DOHH2 (cell line): Measurements from ENCODE around the gene PITPNC1.

Experiments used
- H3F3A ChIP-seq: fragments of 200-600 bp; sonication (generic), shearing (Covaris generic); 2 replicates; pipeline ENCODE4 v1.6.0; 2016; ENCODE audit warnings: antibody characterized with exemption, mild to moderate bottlenecking; ENCODE audit not compliant: control insufficient read depth, insufficient read depth
- H3K27ac ChIP-seq: fragments of 200-600 bp; sonication (generic); 2 replicates; pipeline ENCODE4 v1.5.1; 2014; ENCODE audit warnings: low read depth, mild to moderate bottlenecking, low read length, moderate library complexity
- H3K27me3 ChIP-seq: fragments of 200-600 bp; sonication (generic); 2 replicates; pipeline ENCODE4 v1.6.1; 2014; ENCODE audit warnings: mild to moderate bottlenecking, low read length, mixed read lengths; ENCODE audit not compliant: control insufficient read depth
- H3K36me3 ChIP-seq: fragments of 200-600 bp; sonication (generic); 2 replicates; pipeline ENCODE4 v1.6.1; 2014; ENCODE audit warnings: mild to moderate bottlenecking, low read length, moderate library complexity, mixed read lengths; ENCODE audit not compliant: control insufficient read depth
- H3K4me1 ChIP-seq: fragments of 200-600 bp; sonication (generic); 2 replicates; pipeline ENCODE4 v1.6.1; 2014; ENCODE audit warnings: mild to moderate bottlenecking, low read length, mixed read lengths; ENCODE audit not compliant: control insufficient read depth
- H3K4me2 ChIP-seq: fragments of 200-600 bp; sonication (generic); 2 replicates; pipeline ENCODE4 v1.6.0; 2014; ENCODE audit warnings: mild to moderate bottlenecking, low read length, moderate library complexity
- H3K4me3 ChIP-seq: fragments of 200-600 bp; sonication (generic); 2 replicates; pipeline ENCODE4 v1.5.1; 2014; ENCODE audit warnings: mild to moderate bottlenecking, low read length, mixed read lengths
- H3K79me2 ChIP-seq: fragments of 200-600 bp; sonication (generic); 2 replicates; pipeline ENCODE4 v1.6.1; 2014; ENCODE audit warnings: mild to moderate bottlenecking, low read length, mixed read lengths; ENCODE audit not compliant: control insufficient read depth
- H3K9me2 ChIP-seq: fragments of 200-600 bp; sonication (generic); replicated peaks from 2 replicates; pipeline ENCODE4 v1.6.1; 2014; ENCODE audit warnings: mild to moderate bottlenecking, low read length, mixed read lengths; ENCODE audit not compliant: control insufficient read depth
- H3K9me3 ChIP-seq: fragments of 200-600 bp; sonication (generic); 2 replicates; pipeline ENCODE4 v1.6.1; 2014; ENCODE audit warnings: antibody characterized with exemption, low read length, mixed read lengths; ENCODE audit not compliant: control insufficient read depth, insufficient read depth
- H4K20me1 ChIP-seq: fragments of 200-600 bp; sonication (generic); 2 replicates; pipeline ENCODE4 v1.6.0; 2014; ENCODE audit warnings: low read depth, mild to moderate bottlenecking, antibody characterized with exemption, low read length, moderate library complexity; ENCODE audit not compliant: control insufficient read depth, insufficient read depth
- CTCF ChIP-seq: fragments of 200-600 bp; sonication (generic); IDR thresholded peaks from one replicate; pipeline ENCODE4 v1.5.1; 2014; ENCODE audit warnings: antibody characterized with exemption, mild to moderate bottlenecking, low read depth, low read length; ENCODE audit not compliant: poor library complexity, severe bottlenecking
- EZH2phosphoT487 ChIP-seq: fragments of 200-600 bp; sonication (generic); IDR thresholded peaks from 2 replicates; pipeline ENCODE4 v1.6.1; 2017; ENCODE audit warnings: borderline replicate concordance, mild to moderate bottlenecking, antibody characterized with exemption, low read length, moderate library complexity, mixed read lengths

PITPNC1 gene

GRCh38 chr17:67548693-67549092 is 171.6 kb downstream of the PITPNC1 start:
- H3K4me3 ChIP-seq = no peak overlapping the region
- H3K9me3 ChIP-seq = no peaks in the 10 kb centered on the region
- no peaks in the 10 kb centered on the region for H4K20me1 ChIP-seq
- H3K36me3 ChIP-seq = no peaks in the 10 kb centered on the region
- no peaks in the 10 kb centered on the region for H3F3A ChIP-seq
- no peaks in the 10 kb centered on the region for H3K79me2 ChIP-seq
- peaks cover 9% of the 10 kb centered on the region for H3K4me1 ChIP-seq
- no peak overlapping the region for H3K27ac ChIP-seq
- no peak overlapping the region for H3K4me2 ChIP-seq
- H3K27me3 ChIP-seq = no peaks in the 10 kb centered on the region
- TF ChIP-seq EZH2phosphoT487 = no peak
- TF ChIP-seq CTCF = no peak
- H3K9me2 ChIP-seq = no peaks in the 10 kb centered on the region

- Histone ChIP-seq H3K4me3 (no peak overlapping the region), H3K4me2 (no peak overlapping the region), H3K27ac (no peak overlapping the region)
These were observed 172.7 kb downstream of the PITPNC1 start for GRCh38 chr17:67549820-67550219.

GRCh38 chr17:67554634-67555033 is 177.6 kb downstream of the PITPNC1 start:
- no peaks in the 10 kb centered on the region for H3K27me3 ChIP-seq
- no peaks in the 10 kb centered on the region for H3K79me2 ChIP-seq
- no peaks in the 10 kb centered on the region for H3F3A ChIP-seq
- H3K4me1 ChIP-seq = no peaks in the 10 kb centered on the region
- no peak overlapping the region for H3K4me3 ChIP-seq
- H4K20me1 ChIP-seq = no peaks in the 10 kb centered on the region
- no peaks in the 10 kb centered on the region for H3K9me3 ChIP-seq
- no peaks in the 10 kb centered on the region for H3K36me3 ChIP-seq
- H3K27ac ChIP-seq = no peak overlapping the region
- TF ChIP-seq CTCF (no peak), EZH2phosphoT487 (no peak)
- H3K9me2 ChIP-seq = no peaks in the 10 kb centered on the region
- H3K4me2 ChIP-seq = no peak overlapping the region

More at GRCh38 chr17:67549820-67550219, 172.7 kb downstream of the PITPNC1 start:
- H3K9me2 ChIP-seq = no peaks in the 10 kb centered on the region
- H3K4me1 ChIP-seq = peaks cover 9% of the 10 kb centered on the region
- H3K27me3 ChIP-seq = no peaks in the 10 kb centered on the region
- H3K79me2 ChIP-seq = no peaks in the 10 kb centered on the region
- TF ChIP-seq EZH2phosphoT487 (no peak), CTCF (no peak)
- H3K9me3 ChIP-seq = no peaks in the 10 kb centered on the region
- no peaks in the 10 kb centered on the region for H4K20me1 ChIP-seq
- no peaks in the 10 kb centered on the region for H3K36me3 ChIP-seq
- H3F3A ChIP-seq = no peaks in the 10 kb centered on the region

GRCh38 chr17:67555855-67556254 is 178.8 kb downstream of the PITPNC1 start:
- no peaks in the 10 kb centered on the region for H4K20me1 ChIP-seq
- no peak overlapping the region for H3K27ac ChIP-seq
- H3K4me1 ChIP-seq = no peaks in the 10 kb centered on the region
- H3K9me3 ChIP-seq = no peaks in the 10 kb centered on the region
- no peaks in the 10 kb centered on the region for H3K27me3 ChIP-seq
- no peak overlapping the region for H3K4me2 ChIP-seq
- H3K36me3 ChIP-seq = no peaks in the 10 kb centered on the region
- TF ChIP-seq CTCF = no peak
- TF ChIP-seq EZH2phosphoT487 = no peak
- H3K79me2 ChIP-seq = no peaks in the 10 kb centered on the region
- H3K4me3 ChIP-seq = no peak overlapping the region
- H3F3A ChIP-seq = no peaks in the 10 kb centered on the region
- no peaks in the 10 kb centered on the region for H3K9me2 ChIP-seq
